ENCODE results near the gene NF1. TPM values are rescaled to one million over a fixed set of nuclear protein-coding genes. Genes with fewer than 3 reads are reported as not detected.

The NF1 gene
- total RNA-seq, 1 experiment from 2014 or later, result 35.4 TPM

DNA sequence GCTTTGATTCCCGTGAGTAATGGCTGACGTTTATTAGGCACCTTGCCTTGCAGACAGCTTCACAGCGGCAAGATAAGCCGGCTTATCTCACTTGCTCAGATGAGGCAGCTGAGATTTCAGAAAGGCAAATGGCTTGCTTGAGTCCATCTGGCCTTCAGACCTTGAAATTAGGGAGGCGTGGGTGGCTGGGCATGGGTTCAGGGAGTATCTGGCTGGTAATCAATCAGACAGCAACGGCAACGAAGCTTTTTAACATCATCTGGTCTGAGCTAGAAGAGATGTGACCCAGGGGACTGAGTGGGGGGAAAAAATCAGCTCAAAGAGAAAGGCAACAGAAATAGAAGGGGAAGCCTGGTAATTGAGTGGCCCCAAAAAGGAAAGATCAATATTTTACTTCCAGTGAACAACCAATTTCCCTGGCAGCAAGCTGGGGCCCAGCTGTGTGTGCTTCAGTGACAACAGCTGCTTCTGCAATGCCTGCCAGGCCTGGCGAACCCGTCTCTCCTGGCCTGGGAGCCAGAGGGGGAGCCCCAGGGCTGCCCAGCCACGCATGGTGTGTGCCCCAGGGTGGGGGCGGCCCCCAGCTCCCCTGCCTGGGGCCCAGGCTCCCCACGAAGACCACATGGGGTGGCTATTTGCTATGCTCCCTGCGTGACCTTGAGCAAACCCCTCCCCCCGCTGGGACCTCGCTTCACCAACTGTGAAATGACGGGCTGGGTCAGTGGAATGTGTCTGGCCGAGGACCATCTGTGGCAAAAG, 330.7 kb downstream of the NF1 start:
- ATAC-seq (peak; percentile 72), DNase-seq (ENCODE audit: low spot score) (no peak)
- H3K4me1 Mint-ChIP-seq, result peaks cover 12% of the 10 kb centered on the region
- POLR2A ChIA-PET, result interaction anchor here (0.5 to 1.0 kb wide), 2 partner anchors 36 to 404 kb away, joined by 3 read pairs; no protein-coding TSS in a partner anchor
- no peaks in the 10 kb centered on the region; the same call in 1 of the 2 replicates for H3K27me3 Mint-ChIP-seq (ENCODE audit: low read depth)
- H3K36me3 Mint-ChIP-seq, result no peaks in the 10 kb centered on the region
- no peak overlapping the region for H3K4me3 Mint-ChIP-seq
- peak; percentile 19; the same call in 1 of the 2 replicates for TF ChIP-seq ZNF219 (CRISPR knock-in tag; IDR thresholded peaks at IDR 0.05; ENCODE audit: borderline replicate concordance)
- peak; percentile 63; the same call in 1 of the 2 replicates for TF ChIP-seq ESRRA (CRISPR knock-in tag; IDR thresholded peaks at IDR 0.05; ENCODE audit: borderline replicate concordance)
- no peak for TF ChIP-seq ELF4 (CRISPR knock-in tag; IDR thresholded peaks at IDR 0.05; ENCODE audit: low read depth)
- 0 out of 2 replicates have a peak, but pooled peaks have one; percentile 0 for TF ChIP-seq GTF2I (CRISPR knock-in tag; conservative IDR thresholded peaks at IDR 0.05)
- peak; percentile 81 for TF ChIP-seq ZNF423 (CRISPR knock-in tag; IDR thresholded peaks at IDR 0.05)
- H3K9me3 Mint-ChIP-seq, result peaks cover 4% of the 10 kb centered on the region
- CTCF ChIA-PET, result interaction anchor here (0.6 to 2.5 kb wide), 11 partner anchors 9 to 116 kb away, joined by 3 to 15 read pairs (median 3); no protein-coding TSS in a partner anchor
- peak overlapping the region; percentile 55 for H3K27ac Mint-ChIP-seq

Small RNAs within 50 kb of the gene (microRNA-seq; reads per million reads assigned to microRNA genes)
- not detected for gene MIR4733 (ENCODE audit: borderline number of aligned reads)

Other genes with a start within 250 kb of the NF1 start
- gene TEFM, start 188.7 kb upstream of the NF1 start, total RNA-seq (2021), result 11.6 to 12.4 TPM (median 12.3 TPM) in 3 replicates
- gene ADAP2, start 173.0 kb upstream of the NF1 start, total RNA-seq (2021), result 0.69 to 1.7 TPM (median 1.2 TPM) in 3 replicates
- 10.3 to 12.3 TPM (median 10.4 TPM) in 3 replicates for gene RNF135, start 123.9 kb upstream of the NF1 start, total RNA-seq (2021)
- gene OMG, start 202.3 kb downstream of the NF1 start, total RNA-seq (2021), result not detected in 3 replicates
- gene EVI2B, start 219.1 kb downstream of the NF1 start, total RNA-seq (2021), result 0.18 to 0.37 TPM (median 0.25 TPM) in 3 replicates
- gene EVI2A, start 226.6 kb downstream of the NF1 start, total RNA-seq (2021), result 0.09 to 0.16 TPM (median 0.15 TPM) in 3 replicates